ENCODE results near the gene MEGF6.

DNA sequence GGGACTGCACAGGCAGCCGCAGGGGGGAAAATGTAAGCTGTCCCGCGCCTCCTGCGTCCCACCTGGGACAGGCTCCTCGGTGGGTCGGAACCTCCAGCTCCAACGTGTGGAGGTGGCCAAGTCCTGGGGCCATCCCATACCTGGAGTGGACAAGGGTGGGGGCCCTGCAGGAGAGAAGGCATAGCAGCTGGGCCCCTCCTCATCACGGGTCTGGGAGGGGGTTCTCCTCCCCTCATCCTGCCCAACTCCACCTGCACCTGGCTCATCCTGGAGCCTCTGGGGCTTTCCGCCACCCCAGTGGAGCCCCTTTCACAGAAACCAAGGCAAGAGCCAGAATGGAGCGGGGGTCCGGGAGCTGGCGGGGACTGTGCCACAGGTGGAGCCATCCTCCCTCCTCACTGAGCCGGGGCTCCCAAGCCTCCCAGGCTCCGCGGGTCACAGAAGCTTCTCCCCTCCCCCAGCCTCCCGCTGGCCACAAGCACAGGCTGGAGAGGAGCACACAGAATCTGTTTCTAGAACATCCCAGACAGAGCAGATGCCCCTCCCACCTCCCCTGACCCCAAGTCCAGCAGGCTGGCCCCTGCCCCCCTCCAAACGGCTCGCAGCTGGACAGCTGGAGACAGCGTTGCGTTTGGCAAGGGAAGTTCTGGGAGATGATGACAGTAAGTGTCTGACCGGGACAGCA, 65.8 kb downstream of the MEGF6 start:
- TF ChIP-seq POLR2A (IDR thresholded peaks at IDR 0.05; ENCODE audit: low read length) (no peak), GATA1 (IDR thresholded peaks at IDR 0.05; ENCODE audit: low read depth, low read length) (no peak)

Data from erythroblast (primary cell).